KG1 (cell line): Measurements from ENCODE around the gene ADPRS.

Experiments
- DNase-seq: peaks from one replicate; lab custom pipeline; 2025; lab: John Stamatoyannopoulos, UW

Gene ADPRS

GRCh38 chr1:36087233-36088123, 1.2 kb upstream of the ADPRS start:
- DNase-seq = no peak

DNA sequence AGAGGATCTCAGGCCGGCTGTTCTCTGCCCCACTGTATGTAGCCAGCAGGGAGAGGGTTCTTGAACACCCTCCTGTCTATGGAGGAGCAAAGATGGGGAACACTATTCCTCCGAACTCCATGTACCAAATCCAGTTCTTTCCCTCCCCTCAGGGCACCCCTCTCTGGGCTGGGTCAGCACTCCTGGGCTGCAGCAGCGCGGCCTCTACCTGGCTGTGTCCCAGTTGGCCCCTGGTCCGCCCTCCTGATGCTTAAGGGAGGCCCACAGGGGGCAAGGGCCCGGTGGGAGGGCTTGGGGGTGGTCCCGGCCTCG, 471 bp upstream of the ADPRS start:
- DNase-seq = no peak

DNA sequence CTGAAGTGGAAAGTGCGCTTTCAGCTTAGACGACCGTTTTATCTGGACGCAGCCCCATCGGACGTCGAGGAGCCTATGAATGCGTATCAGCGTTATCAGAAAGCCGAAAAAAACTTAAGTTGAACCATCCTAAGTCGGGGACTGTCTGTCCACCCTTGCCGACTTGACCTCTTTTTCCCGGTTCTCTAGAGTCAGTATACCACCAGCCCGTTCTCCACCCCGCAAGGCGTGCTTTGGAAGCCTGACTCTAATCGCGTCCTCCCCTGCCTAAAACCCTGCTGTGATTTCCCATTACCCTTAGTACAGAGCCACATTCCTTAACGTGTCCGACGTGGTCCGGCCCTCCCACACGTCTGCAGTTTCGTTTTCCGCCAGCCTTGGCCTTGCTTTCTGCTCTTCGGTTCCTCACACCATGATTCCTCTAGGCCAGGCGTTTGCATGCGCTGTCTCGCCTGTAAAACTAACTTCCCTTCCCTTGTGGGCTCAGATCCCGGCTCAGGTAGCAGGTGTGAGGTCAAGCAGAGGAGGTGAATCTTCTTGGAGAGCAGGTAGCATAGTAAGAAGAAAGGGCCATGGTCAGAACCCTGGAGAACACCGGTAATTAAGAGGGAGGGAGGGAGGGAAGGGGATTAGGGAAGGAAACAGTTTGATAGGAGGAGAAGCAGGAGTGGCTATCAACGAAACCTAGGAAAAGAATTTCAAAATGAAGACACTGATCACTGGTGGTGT, 865 bp downstream of the ADPRS start:
- no peak for DNase-seq

GRCh38 chr1:36091141-36091540, 2.4 kb downstream of the ADPRS start:
- DNase-seq = no peak

- no peak for DNase-seq
Observed at GRCh38 chr1:36091698-36092097, 3.0 kb downstream of the ADPRS start.

DNA sequence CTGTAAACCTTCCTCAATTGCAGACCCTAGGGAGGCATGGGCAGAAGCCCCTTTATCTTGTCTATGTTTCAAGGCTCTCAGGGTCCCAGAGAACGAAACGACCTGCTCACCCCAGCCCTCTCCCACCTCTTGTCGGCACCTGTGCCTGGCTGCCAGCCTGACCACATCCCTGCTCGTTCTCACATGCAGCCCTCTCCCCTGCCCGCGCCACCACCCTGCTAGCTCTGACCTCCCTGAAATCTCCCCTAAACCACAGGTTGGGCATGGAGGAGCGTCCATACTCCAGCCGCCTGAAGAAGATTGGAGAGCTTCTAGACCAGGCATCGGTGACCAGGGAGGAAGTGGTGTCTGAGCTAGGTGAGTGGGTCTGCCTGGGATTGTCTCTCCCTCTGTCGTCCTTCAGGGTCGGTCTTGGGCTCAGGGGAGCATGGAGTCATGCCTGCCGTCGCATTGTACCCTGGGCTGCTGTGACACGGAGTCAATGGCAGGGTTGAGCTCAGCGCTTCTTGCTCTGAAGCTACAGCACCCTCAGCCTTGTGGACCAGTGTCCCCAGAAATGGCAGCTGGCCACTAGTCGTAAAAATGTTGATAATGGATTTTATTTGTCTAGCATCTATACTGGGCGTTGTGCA, 3.6 kb downstream of the ADPRS start:
- DNase-seq = no peak

- no peak for DNase-seq
Observed at GRCh38 chr1:36092798-36093185, 4.1 kb downstream of the ADPRS start.

- no peak for DNase-seq
Observed at GRCh38 chr1:36093226-36093625, 4.5 kb downstream of the ADPRS start.

DNA sequence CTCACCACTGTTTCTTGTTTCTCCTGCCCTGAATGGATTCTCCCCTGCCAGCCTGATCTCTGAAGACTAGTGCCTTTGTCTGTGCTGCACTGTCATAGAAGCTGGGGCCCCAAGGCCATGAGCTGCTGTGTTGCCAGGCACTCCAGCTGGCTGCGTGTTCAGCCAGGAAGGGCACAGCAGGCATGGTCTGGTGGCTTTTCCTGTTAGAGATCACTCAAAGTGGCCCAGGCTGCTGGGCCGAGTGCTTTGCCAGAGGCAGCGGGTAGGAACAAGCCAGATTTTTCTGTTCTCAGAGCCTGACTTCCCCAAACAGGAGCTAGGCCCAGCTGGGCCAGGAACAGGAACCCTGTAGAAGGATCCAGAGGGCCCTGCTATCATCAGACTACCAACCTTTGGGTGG, 5.2 kb downstream of the ADPRS start:
- DNase-seq = no peak

DNA sequence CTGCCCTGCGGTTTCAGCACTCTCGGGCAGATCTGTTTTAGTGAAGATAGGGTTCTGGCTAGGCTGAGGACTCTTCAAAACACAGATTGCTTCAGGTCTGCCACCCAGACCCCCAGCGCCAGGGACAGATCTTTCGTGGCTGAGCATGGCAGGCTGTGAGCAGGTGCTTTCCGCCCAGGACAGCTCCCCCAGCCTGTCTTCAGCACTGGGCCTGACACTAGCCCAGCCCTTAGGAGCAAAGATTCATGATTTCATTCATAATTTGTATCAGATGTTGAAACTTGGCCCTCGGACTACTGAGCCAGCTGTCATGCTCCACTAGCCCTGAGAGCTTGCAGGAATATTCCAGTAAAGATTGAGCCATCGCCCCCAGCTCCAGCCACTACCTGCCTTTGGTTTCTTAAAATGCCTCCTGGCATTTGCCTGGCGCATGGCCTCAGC, 5.9 kb downstream of the ADPRS start:
- no peak for DNase-seq

GRCh38 chr1:36095760-36096405, 7.2 kb downstream of the ADPRS start:
- DNase-seq = no peak

DNA sequence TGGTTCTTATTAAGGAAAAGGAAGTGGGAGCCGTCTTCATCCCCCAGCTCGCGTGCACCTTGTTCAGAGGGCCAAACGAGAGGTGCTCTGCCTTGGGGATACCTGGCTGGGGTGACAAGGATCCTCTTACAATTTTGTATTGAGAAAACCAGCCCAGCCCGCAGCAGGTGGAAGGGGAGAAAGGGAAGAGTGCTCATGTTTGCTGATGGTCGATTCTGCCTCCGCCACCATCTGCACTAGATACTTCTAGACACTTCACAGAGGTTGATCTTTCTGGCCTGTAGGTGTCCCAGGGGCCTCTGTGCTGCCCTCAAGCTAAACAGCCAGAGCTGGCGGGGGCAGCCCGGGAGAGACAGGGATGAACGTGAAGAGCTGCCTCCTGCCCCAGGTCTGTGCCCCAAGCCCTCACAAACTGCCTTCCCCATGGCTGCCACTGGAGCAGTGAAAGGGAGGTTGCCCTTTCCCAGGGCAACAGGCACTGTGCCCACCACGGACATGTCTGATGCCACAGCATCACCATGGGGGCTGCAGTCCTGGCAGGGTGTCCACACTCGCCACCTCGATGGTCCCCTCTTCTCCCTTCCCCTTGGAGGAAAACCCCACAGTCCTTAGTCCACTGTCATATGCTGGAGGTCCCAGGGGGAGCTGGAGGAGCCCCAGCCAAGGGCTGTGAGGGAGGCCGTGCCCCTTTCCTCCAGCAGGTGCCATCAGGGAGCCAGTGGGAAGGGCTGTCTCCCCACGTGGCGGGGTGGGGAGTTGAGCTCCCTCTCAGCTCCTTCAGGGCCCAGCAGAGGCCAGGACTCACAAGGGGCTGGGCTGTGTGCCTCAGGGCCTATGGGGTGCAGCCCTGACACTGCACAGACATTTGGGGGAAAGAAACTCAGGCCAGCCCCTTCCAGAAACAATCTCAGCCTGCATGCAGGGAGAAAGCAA, 8.1 kb downstream of the ADPRS start:
- DNase-seq = no peak

DNA sequence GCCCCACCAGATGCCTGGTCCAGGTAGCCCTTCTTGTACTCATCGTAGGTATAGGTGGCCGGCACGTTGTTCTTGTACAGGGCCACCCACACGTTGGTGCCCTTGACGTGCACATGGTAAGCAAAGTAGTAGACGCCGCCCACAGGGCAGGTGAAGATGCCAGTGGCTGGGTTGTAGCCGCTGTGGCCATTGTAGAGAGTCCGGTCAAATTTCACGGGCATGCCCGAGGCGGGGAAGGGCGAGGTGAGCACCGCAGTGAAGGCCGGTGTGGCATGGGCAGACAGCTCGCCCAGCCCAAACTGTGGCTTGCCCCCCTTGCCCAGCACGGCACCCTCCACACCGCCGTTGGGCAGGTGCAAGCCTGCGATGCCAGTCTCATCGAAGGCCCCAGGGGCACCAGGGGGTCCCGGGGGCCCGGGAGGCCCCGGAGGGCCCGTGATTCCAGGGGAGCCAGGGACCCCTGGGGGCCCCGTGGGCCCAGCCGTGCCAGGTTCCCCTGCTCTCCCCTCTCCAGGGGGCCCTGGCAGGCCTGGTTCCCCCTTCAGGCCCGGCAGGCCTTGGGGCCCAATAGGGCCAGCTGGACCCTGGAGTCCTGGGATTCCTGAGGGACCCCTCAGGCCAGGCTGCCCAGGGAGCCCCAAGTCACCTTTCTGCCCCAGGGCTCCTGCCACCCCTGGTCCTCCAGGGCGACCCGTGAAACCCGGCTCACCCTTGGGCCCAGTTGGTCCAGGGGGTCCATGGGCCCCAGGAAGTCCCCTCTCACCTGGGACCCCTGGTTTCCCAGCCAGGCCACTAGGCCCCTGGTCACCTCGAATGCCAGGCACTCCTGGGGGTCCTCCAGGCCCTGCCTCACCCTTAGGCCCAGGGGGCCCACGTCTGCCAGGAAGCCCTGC, 9.2 kb downstream of the ADPRS start:
- no peak for DNase-seq

- no peak for DNase-seq
Observed at GRCh38 chr1:36098650-36099365, 10.1 kb downstream of the ADPRS start.

- peak; percentile 23 for DNase-seq
Observed at GRCh38 chr1:36099681-36100341, 11.1 kb downstream of the ADPRS start.

DNA sequence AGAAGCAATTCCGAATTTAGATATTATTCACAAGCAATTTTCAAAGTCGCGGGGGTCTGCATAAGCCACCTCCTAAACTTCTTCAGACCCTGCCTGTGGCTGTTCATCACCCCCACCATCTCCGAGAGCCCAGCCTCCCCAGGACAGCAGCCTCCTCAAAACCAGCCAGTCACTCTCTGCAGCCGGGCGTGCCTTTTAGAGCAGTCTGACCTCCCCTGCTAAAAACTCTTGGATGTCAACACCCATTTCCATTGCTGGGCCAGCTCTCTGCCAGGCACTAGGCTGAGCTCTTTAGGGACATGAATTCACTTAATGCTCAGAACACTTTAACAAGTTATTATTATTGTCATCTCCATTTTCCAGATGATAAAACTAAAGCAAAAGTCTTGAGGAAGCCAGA, 11.7 kb downstream of the ADPRS start:
- no peak for DNase-seq

- DNase-seq = no peak
Observed at GRCh38 chr1:36101546-36101945, 12.9 kb downstream of the ADPRS start.

DNA sequence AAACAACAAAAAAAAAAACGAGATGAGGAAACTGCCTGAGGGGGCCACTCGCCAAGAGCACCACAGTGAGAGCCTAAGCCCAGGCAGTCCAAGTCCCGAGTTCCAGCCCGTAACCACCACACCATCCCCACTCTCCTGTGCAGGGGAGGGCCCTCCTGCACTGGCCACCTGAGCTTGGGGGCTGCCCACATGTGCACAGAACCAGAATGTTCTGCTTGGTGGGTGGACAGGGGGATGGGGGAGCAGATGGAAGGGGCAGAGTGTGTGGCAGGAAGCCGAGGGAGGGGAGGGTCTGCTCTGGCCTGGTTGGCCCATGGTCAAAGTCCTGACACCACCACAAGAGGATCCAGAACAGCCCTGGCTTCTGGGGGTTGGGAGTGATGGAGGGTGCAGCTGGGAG, 17.6 kb downstream of the ADPRS start:
- no peak for DNase-seq

GRCh38 chr1:36107394-36107793, 18.7 kb downstream of the ADPRS start:
- no peak for DNase-seq
